Small intestine (tissue), 7 donors: ENCODE data around the gene WIZ. TPM values are rescaled to one million over a fixed set of nuclear protein-coding genes. Genes with fewer than 3 reads are reported as not detected.

Experiments used
- DNase-seq, 2 donors: peaks; one replicate each; pipeline versions ENCODE4 v3.0.0 to v3.0.0-alpha.2; 2013
- FAIRE-seq: peaks from 2 replicates; lab custom pipeline; 2012; peaks lifted over from hg19 to GRCh38; lab: Jason Lieb, UNC
- H3K27ac ChIP-seq, 3 donors: one replicate each; pipeline ENCODE4 v1.5.1; 2013; ENCODE audit warnings: low read length in 2 of 3, mild to moderate bottlenecking in 2 of 3, control low read depth in 1 of 3, inconsistent platforms in 1 of 3, low read depth in 1 of 3, moderate library complexity in 1 of 3
- H3K27me3 ChIP-seq, 3 donors: one replicate each; pipeline ENCODE4 v1.6.1; 2013; ENCODE audit warnings: low read length in 3 of 3, inconsistent platforms in 1 of 3; ENCODE audit not compliant: control insufficient read depth in 3 of 3, insufficient read depth in 3 of 3
- H3K36me3 ChIP-seq, 3 donors: one replicate each; pipeline ENCODE4 v1.6.1; 2013; ENCODE audit warnings: low read length in 3 of 3, inconsistent platforms in 1 of 3, low read depth in 1 of 3, mild to moderate bottlenecking in 1 of 3, moderate library complexity in 1 of 3; ENCODE audit not compliant: control insufficient read depth in 3 of 3, insufficient read depth in 2 of 3
- H3K4me1 ChIP-seq, 3 donors: one replicate each; pipeline ENCODE4 v1.6.1; 2013; ENCODE audit warnings: low read length in 2 of 3, inconsistent platforms in 1 of 3, low read depth in 1 of 3, mild to moderate bottlenecking in 1 of 3, moderate library complexity in 1 of 3; ENCODE audit not compliant: control insufficient read depth in 3 of 3, insufficient read depth in 2 of 3
- H3K4me3 ChIP-seq, 3 donors: one replicate each; pipeline ENCODE4 v1.5.1; 2013; ENCODE audit warnings: low read length in 3 of 3, control low read depth in 1 of 3, inconsistent platforms in 1 of 3, low read depth in 1 of 3, mild to moderate bottlenecking in 1 of 3, moderate library complexity in 1 of 3
- H3K9me3 ChIP-seq, 2 donors: one replicate each; pipeline ENCODE4 v1.6.1; 2013; ENCODE audit warnings: low read depth in 1 of 2, low read length in 1 of 2; ENCODE audit not compliant: control insufficient read depth in 2 of 2, insufficient read depth in 1 of 2
- WGBS, 3 donors: extraction: QIAGEN DNeasy Blood & Tissue Kit; methylation state at CpG; one replicate each; pipeline ENCODE4 v1.1.7; 2013; 5-methylcytosine and 5-hydroxymethylcytosine counted together
- polyA plus RNA-seq, 4 donors: library from polyadenylated mRNA; stranded (reverse) in 3 of 4; unstranded in 1 of 4; fragments of 200-250 nt in 3 of 4; fragments of 120-200 nt in 1 of 4; gene quantifications; one replicate each; pipeline versions ENCODE4 v1.2.1 to v1.2.3, GENCODE V29; 2013
- donor health status: healthy with polysubstance abuse.
- donor health status: control.
- donor health status: control.
- donor health status: Bipolar disorder and iron deficiency.
- donor health status: healthy.

Gene WIZ
- polyA plus RNA-seq, 4 donors = 7.0 to 19.6 (median 15.5) TPM

DNA sequence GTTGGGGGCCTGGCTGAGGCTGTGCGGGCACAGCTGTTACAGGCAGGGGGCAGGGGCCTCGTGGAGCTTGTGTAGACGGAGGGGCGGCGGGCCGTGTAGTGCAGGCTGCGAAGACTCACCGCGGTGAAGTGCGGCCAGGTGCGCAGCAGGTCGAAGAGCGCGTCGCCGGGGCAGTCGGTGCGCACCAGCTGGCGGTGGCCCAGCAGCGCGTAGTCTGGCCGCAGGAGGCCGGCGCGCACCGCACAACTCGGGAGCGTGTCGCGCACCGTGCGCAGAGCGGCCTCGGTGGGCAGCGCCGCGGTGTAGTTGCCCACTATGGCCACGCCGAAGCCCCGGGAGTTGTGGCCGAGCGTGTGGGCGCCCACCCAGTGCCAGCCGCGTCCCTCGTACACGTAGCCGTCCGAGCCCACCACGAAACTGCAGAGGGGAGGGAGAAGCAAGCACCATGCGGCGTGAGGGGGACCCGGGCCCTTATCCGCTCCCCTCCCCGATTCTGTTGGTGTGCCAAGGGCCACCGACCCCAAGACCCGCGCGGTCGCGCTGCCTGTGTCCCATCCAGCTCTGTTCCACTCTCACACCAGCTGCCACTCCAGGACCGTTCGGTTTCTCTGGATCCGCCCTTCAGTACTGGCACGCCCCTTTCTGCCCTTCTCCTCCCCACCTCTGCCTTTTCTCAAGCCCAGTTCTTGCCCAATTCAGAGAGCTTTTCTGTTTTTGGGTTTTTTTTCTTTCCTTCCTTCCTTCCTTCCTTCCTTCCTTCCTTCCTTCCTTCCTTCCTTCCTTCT lies 19.9 kb upstream of the WIZ start:
- no peak overlapping the region for H3K27ac ChIP-seq
- DNase-seq (no peak), FAIRE-seq (no peak)
- H3K36me3 ChIP-seq = no peaks in the 10 kb centered on the region
- 3 to 11% (median 6%) methylated on average over 23 to 65 of the region's 65 CpGs for WGBS, 3 donors
- peaks cover 0 to 25% (median 9%) of the 10 kb centered on the region in 3 donors for H3K27me3 ChIP-seq
- no peaks in the 10 kb centered on the region for H3K9me3 ChIP-seq
- no peaks in the 10 kb centered on the region for H3K4me1 ChIP-seq
- H3K4me3 ChIP-seq = peak overlapping the region in 1 of 3 donors; percentile 42

DNA sequence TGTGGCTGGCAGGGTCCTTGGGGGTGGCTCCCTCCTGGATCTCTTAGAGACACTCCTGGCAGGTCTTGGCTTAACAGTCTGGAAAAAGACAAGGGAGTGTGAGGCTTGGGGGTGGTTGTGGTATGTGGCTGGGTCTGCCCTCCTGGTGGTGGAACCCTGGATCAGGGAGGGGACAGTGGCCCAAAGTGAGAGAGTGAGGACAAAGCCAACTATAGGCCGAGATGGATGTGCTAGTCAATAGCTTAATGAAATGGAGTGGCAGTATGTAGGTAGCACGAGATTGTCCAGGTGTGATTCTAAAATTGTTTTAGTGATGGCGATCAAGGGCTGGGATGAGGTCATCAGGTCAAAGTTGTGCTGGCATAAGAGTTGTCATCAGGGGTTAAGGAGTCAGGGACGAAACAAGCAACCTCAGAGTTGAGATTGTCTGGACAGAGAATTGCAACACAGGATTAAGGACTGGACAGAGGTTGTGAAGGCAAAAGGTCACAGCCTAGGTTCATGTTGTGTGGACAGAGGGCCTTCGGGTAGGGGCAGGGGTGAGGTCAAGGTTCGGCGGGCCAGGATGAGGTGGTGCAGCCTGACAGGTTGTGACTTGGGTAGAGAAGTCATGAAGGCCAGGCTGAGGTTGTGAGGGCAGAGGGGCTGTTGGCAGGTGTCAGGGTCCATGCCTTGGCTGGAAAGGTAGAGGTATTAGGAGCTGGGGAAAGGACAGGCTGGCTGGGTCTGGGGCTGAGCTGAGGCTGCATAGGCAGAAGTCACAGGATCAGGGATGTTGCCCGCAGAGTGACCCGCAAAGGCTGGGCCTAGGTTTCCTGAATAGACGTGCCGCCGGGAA lies 19.1 kb upstream of the WIZ start:
- Histone ChIP-seq H3K27ac (no peak overlapping the region), H3K4me1 (no peaks in the 10 kb centered on the region), H3K9me3 (no peaks in the 10 kb centered on the region), H3K27me3 (peaks cover 0 to 33% (median 9%) of the 10 kb centered on the region in 3 donors), H3K4me3 (peak overlapping the region in 1 of 3 donors; percentile 42), H3K36me3 (no peaks in the 10 kb centered on the region)
- WGBS, 3 donors = 37 to 50% (median 41%) methylated on average over 12 of the region's 12 CpGs
- no peak for FAIRE-seq
- no peak for DNase-seq

DNA sequence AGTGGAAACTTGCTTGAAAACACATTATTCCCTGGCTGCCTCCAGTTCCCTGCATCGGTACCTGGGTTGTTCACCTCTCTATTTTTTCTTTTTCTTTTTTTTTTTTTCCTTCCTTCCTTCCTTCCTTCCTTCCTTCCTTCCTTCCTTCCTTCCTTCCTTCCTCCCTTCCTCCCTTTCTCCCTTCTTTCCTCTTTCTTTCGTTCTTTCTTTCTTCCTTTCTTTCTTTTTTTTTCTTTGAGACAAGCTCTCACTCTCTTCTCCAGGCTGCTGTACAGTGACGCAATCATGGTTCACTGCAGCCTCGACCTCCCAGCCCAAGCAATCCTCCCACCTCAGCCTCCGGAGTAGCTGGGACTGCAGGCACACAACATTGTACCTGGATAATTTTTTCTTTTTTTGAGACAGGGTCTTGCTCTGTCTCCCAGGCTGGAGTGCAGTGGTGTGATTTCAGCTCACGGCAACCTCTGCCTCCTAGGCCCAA lies 18.0 kb upstream of the WIZ start:
- Histone ChIP-seq H3K27ac (no peak overlapping the region), H3K9me3 (no peaks in the 10 kb centered on the region), H3K4me3 (no peak overlapping the region), H3K36me3 (no peaks in the 10 kb centered on the region), H3K4me1 (no peaks in the 10 kb centered on the region), H3K27me3 (peaks cover 0 to 41% (median 9%) of the 10 kb centered on the region in 3 donors)
- WGBS, 3 donors = 74 to 79% (median 75%) methylated on average over 6 of the region's 6 CpGs
- FAIRE-seq = no peak
- DNase-seq = no peak

DNA sequence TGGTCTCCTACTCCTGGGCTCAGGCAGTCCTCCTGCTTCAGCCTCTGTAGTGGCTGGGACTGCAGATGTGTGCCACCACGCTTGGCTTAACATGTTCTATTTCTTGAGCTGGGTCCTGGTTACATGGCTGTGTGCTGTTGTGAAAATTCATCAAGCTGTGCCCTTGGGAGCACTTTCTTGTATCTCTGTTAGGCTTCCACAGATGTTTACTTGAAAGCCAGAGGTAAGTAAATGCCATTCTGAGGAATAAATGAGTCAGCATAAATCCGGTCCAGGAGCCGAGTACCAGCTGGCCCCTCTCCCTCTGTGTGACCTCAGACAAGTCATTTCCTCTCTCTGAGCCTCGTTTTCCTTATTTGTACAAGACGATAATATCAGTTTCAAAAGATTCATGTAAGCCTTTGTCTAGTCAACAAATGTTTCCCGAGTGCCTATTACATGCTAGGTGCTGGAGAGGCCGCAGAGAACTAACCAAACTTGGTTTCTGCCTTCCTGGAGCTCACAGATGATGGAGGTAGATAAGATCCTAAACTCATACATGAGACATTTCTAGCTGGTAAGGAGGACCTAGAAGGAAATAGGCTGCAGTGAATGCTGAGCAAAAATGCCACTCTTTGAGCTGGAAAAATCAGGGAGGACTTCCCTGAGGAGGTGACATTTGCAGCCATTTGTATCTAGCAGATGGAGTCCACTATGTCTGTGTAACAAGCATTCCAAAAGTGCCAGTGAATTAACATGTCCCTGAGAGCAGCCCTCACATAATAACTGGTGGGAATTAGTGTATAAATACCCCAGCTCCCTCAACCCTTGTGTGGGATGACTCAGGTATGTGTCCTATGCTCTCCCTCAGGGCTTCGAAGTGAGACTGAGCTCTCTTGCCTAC lies 17.3 kb upstream of the WIZ start:
- peak in 1 of 2 donors; percentile 37 for DNase-seq
- H3K4me1 ChIP-seq = no peaks in the 10 kb centered on the region
- H3K9me3 ChIP-seq = no peaks in the 10 kb centered on the region
- no peak overlapping the region for H3K4me3 ChIP-seq
- 28 to 39% (median 37%) methylated on average over 8 of the region's 8 CpGs for WGBS, 3 donors
- FAIRE-seq = no peak
- peak overlapping the region in 1 of 3 donors; percentile 50 for H3K27ac ChIP-seq
- H3K27me3 ChIP-seq = peaks cover 0 to 41% (median 9%) of the 10 kb centered on the region in 3 donors
- H3K36me3 ChIP-seq = no peaks in the 10 kb centered on the region

DNA sequence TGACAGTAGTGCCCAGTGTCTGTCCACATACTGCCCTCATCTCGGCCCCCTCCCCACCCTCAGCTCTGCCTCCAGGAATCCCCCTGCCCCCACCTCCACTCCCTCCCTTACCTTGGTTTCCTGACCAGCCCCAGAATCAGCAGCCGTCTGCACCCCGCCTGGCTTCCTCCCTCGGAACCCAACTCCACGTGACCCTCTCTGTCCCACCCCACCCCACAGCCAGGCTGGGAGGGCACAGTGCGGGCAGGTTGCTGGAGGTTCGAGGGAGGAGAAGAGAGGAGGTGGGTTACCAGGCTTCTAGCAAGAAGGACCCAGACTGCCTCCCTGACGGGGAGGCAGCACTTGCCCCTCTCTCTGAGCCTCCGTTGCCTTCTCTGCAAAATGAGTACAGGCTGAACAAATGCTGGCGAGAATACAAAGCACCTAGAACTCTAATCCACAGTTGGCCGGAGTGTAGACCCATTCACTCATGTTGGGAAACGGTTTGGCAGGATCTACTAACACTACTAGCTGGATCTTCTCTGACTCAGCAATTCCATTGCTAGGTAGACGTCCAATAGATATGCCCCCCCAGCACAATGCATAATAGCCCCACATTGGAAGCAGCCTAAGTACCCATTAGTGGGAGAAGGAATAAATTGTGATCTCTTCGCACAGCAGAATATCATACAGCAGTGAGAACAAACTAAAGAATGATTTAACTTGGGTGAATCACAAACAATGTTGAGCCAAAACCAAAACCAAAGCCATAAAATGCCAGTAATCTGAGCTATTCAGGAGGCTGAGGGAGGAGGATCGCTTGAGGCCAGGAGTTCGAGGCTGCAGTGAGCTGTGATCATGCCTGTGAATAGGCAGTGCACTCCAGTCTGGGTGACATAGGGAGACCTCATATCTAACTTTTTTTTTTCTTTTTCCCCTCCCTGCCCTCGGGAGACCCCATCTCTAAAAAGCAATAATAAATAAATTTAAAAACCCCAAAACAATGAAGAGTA lies 14.9 kb upstream of the WIZ start, which contains the start of gene RASAL3:
TSS of gene RASAL3 (minus strand) at position 151 of the 992 bp plus-strand sequence. CDS start 186 bp downstream, outside the sequence.
- DNase-seq (peak in 1 of 2 donors; percentile 47), FAIRE-seq (no peak)
- Histone ChIP-seq H3K4me3 (peak within 1 kb of the TSS; percentile 21 to 53 (median 51)), H3K36me3 (no peaks in the 10 kb centered on the region), H3K27me3 (peaks cover 0 to 44% (median 6%) of the 10 kb centered on the region in 3 donors), H3K9me3 (no peaks in the 10 kb centered on the region), H3K4me1 (no peaks in the 10 kb centered on the region), H3K27ac (peak within 1 kb of the TSS in 2 of 3 donors; percentile 38 to 87)
- WGBS, 3 donors = 30 to 37% (median 32%) methylated on average over 15 to 17 of the region's 17 CpGs

DNA sequence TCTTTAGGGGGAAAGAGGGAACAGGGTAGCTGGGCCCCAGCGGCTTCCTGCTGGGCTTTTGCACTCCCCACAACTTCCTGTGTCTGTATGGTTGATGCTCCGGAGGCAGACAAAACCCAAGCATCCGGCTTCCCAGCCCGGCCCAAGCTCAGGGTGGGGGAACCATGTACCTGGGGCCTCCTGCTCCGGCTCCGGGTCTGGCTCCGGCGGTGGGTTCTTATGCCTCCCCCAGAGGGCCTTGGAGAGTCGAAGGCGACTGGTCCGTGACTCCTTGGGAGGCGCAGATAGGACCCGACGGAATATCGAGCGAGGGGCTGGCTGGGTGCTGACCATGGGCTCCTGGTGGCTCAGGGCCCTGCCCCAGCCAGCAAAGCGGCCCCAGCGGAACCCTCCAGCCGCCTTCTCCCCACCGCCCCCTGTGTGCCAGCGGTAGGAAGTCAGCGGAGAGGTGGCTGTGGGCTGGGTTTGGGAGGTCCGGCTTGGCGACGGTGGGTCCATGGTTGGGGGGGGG lies 14.2 kb upstream of the WIZ start:
- 32 to 49% (median 49%) methylated on average over 19 to 25 of the region's 25 CpGs for WGBS, 3 donors

DNA sequence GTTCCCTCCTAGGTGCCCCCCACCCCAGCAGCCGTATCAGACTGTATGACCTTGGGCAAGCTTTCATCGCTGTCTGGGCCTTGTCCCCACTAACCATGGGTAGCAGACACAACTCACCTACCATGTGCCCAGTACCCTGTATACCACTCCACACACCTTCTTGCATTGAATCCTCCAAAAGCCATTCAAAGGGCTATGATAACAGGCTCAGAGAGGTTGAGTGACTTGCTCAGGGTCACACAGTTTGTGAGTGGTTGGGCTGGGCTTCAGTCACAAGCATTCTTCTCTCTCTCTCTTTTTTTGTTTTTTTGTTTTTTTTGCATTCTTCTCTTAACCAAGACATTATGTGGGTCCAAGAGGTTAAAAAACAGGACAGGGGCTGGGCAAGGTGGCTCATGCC lies 11.9 kb upstream of the WIZ start:
- Histone ChIP-seq H3K4me3 (no peak overlapping the region), H3K36me3 (peaks cover 0 to 3% (median 0%) of the 10 kb centered on the region in 3 donors), H3K27ac (no peak overlapping the region), H3K4me1 (no peaks in the 10 kb centered on the region), H3K9me3 (no peaks in the 10 kb centered on the region), H3K27me3 (peaks cover 3 to 56% (median 5%) of the 10 kb centered on the region in 3 donors)
- DNase-seq = no peak
- no peak for FAIRE-seq
- 67 to 86% (median 83%) methylated on average over 2 of the region's 2 CpGs for WGBS, 3 donors

More for the DNA sequence above, 14.2 kb upstream of the WIZ start:
- Histone ChIP-seq H3K36me3 (no peaks in the 10 kb centered on the region), H3K4me1 (no peaks in the 10 kb centered on the region), H3K9me3 (no peaks in the 10 kb centered on the region), H3K27me3 (peaks cover 0 to 45% (median 3%) of the 10 kb centered on the region in 3 donors), H3K27ac (peak overlapping the region in 2 of 3 donors; percentile 38 to 87), H3K4me3 (peak overlapping the region; percentile 21 to 53 (median 51))
- FAIRE-seq = no peak
- peak in 1 of 2 donors; percentile 57 for DNase-seq
